HepG2 (cell line): ENCODE measurements around the gene RAPGEF2. TPM values are rescaled to one million over a fixed set of nuclear protein-coding genes. Genes with fewer than 3 reads are reported as not detected.

Source experiments
- ATAC-seq: fragments of 200-7000 bp; cut with Tn5 transposase; 3 replicates; pipeline ENCODE4 v1.9.1; 2020; ENCODE audit warnings: mild to moderate bottlenecking, moderate library complexity
- BruUV-seq: library from RNA; stranded (reverse); fragments of 400-500 nt; replicated peaks from 2 replicates; lab custom pipeline; 2021; lab: Mats Ljungman, UMichigan
- CTCF ChIA-PET: fragments of 300-600 bp; formaldehyde crosslinking; extraction: SDS; loops from one replicate; lab custom pipeline; 2021; ENCODE audit warnings: low total read pairs, inconsistent platforms, low intra/inter-chr PET ratio; lab: Yijun Ruan, JAX
- POLR2A ChIA-PET: fragments of 350-600 bp; sonication (Branson Sonifier 250); formaldehyde crosslinking; loops from one replicate; lab custom pipeline; 2020; ENCODE audit warnings: antibody characterized with exemption, inconsistent platforms; lab: Yijun Ruan, JAX
- DNase-seq: peaks from one replicate; pipeline ENCODE4 v3.0.0-alpha.2; 2015; ENCODE audit warnings: low spot score
- FAIRE-seq: peaks from 3 replicates; lab custom pipeline; 2011; peaks lifted over from hg19 to GRCh38; lab: Jason Lieb, UNC
- H2AFZ ChIP-seq: one replicate; pipeline ENCODE4 v1.6.1; 2011; ENCODE audit warnings: low read length, inconsistent platforms
- H3K27ac ChIP-seq: fragments of 300-600 bp; 3 replicates; pipeline ENCODE4 v1.8.0; 2011; ENCODE audit warnings: mixed run types, mild to moderate bottlenecking, mixed read lengths, low read length, inconsistent platforms; ENCODE audit not compliant: insufficient read depth; ENCODE audit errors: extremely low read length
- H3K27me3 ChIP-seq, 2 experiments: fragments of 200-600 bp in 1 of 2; 2 replicates in 1 of 2; 3 replicates in 1 of 2; pipeline versions ENCODE4 v1.6.0 to v1.8.0; 2011; ENCODE audit warnings: low read length in 2 of 2, mild to moderate bottlenecking in 2 of 2, moderate library complexity in 2 of 2, inconsistent platforms in 1 of 2; ENCODE audit not compliant: insufficient read depth in 2 of 2, control insufficient read depth in 1 of 2
- H3K36me3 ChIP-seq, 2 experiments: fragments of 200-600 bp in 1 of 2; replicated peaks in 1 of 2; 2 replicates in 1 of 2; 3 replicates in 1 of 2; pipeline versions ENCODE4 v1.5.1 to v1.8.0; 2011; ENCODE audit warnings: low read length in 2 of 2, inconsistent platforms in 1 of 2; ENCODE audit not compliant: insufficient read depth in 2 of 2, control insufficient read depth in 1 of 2
- H3K4me1 ChIP-seq: 2 replicates; pipeline ENCODE4 v1.5.1; 2012; ENCODE audit warnings: low read length, inconsistent platforms; ENCODE audit not compliant: insufficient read depth
- H3K4me2 ChIP-seq: 2 replicates; pipeline ENCODE4 v1.6.0; 2011; ENCODE audit warnings: low read depth, low read length, inconsistent platforms
- H3K4me3 ChIP-seq, 3 experiments: fragments of 200-600 bp in 1 of 3; sonication (generic), shearing (Covaris generic) in 1 of 3; replicated peaks in 1 of 3; 2 replicates each; pipeline ENCODE4 v1.5.1; 2011 to 2016; ENCODE audit warnings: low read length in 3 of 3, inconsistent platforms in 2 of 3, low read depth in 2 of 3, mild to moderate bottlenecking in 2 of 3, control low read depth in 1 of 3, mixed read lengths in 1 of 3; ENCODE audit not compliant: insufficient read depth in 1 of 3
- H3K79me2 ChIP-seq: one replicate; pipeline ENCODE4 v1.6.1; 2011; ENCODE audit warnings: low read length, inconsistent platforms; ENCODE audit not compliant: insufficient read depth
- H3K9ac ChIP-seq: 2 replicates; pipeline ENCODE4 v1.6.0; 2011; ENCODE audit warnings: mild to moderate bottlenecking, low read depth, low read length, inconsistent platforms; ENCODE audit not compliant: insufficient read depth
- H3K9me3 ChIP-seq: 2 replicates; pipeline ENCODE4 v1.5.1; 2012; ENCODE audit warnings: mild to moderate bottlenecking, low read length
- H4K20me1 ChIP-seq: 2 replicates; pipeline ENCODE4 v1.6.0; 2011; ENCODE audit warnings: inconsistent platforms, mild to moderate bottlenecking, low read length, moderate library complexity; ENCODE audit not compliant: insufficient read depth
- ATF1 ChIP-seq: IDR thresholded peaks from 2 replicates; pipeline ENCODE4 v1.6.1; 2016; ENCODE audit warnings: mild to moderate bottlenecking, control low read depth
- CBFB ChIP-seq: sonication (generic); formaldehyde crosslinking; IDR thresholded peaks from 2 replicates; pipeline ENCODE4 v1.4.0; 2020; ENCODE audit warnings: missing genetic modification reagents
- DMAP1 ChIP-seq: IDR thresholded peaks from 2 replicates; pipeline ENCODE4 v1.6.1; 2016
- ISX ChIP-seq: sonication (generic); formaldehyde crosslinking; conservative IDR thresholded peaks from 2 replicates; pipeline ENCODE4 v1.5.0; 2020; ENCODE audit warnings: missing genetic modification reagents
- KDM5A ChIP-seq: fragments of 200-600 bp; sonication (generic); IDR thresholded peaks from 2 replicates; pipeline ENCODE4 v1.7.0; 2018; ENCODE audit warnings: antibody characterized with exemption, mild to moderate bottlenecking, low read length, borderline replicate concordance
- RELA ChIP-seq: sonication (generic); formaldehyde crosslinking; IDR thresholded peaks from 2 replicates; pipeline ENCODE4 v1.4.0; 2020; ENCODE audit warnings: missing genetic modification reagents
- REXO4 ChIP-seq: sonication (generic); formaldehyde crosslinking; IDR thresholded peaks from 2 replicates; pipeline ENCODE4 v1.8.0; 2022; ENCODE audit warnings: missing genetic modification reagents, mild to moderate bottlenecking, borderline replicate concordance
- SALL2 ChIP-seq: sonication (generic); formaldehyde crosslinking; IDR thresholded peaks from 2 replicates; pipeline ENCODE4 v1.8.1; 2023; ENCODE audit warnings: mild to moderate bottlenecking, missing genetic modification reagents, inconsistent platforms
- TOE1 ChIP-seq: sonication (generic); formaldehyde crosslinking; IDR thresholded peaks from 2 replicates; pipeline ENCODE4 v1.4.0; 2020; ENCODE audit warnings: mild to moderate bottlenecking, missing genetic modification reagents
- ZBTB38 ChIP-seq: sonication (generic); formaldehyde crosslinking; IDR thresholded peaks from 2 replicates; pipeline ENCODE4 v1.5.1; 2020; ENCODE audit warnings: mild to moderate bottlenecking, missing genetic modification reagents
- ZEB1 ChIP-seq: IDR thresholded peaks from 2 replicates; pipeline ENCODE4 v1.6.1; 2012; ENCODE audit warnings: mild to moderate bottlenecking, low read depth, inconsistent platforms; ENCODE audit not compliant: insufficient replicate concordance
- ZNF337 ChIP-seq: sonication (generic); formaldehyde crosslinking; IDR thresholded peaks from 2 replicates; pipeline ENCODE4 v1.5.1; 2020; ENCODE audit warnings: missing genetic modification reagents, low read depth, mild to moderate bottlenecking, borderline replicate concordance
- ZNF382 ChIP-seq: sonication (generic); formaldehyde crosslinking; IDR thresholded peaks from 2 replicates; pipeline ENCODE4 v1.5.0; 2020; ENCODE audit warnings: missing genetic modification reagents, mild to moderate bottlenecking, borderline replicate concordance
- ZNF672 ChIP-seq: sonication (generic); formaldehyde crosslinking; IDR thresholded peaks from 2 replicates; pipeline ENCODE4 v1.8.1; 2022; ENCODE audit warnings: missing genetic modification reagents
- WGBS: methylation state at CpG from one replicate; pipeline ENCODE4 v1.1.6; 2017; ENCODE audit warnings: low lambda C conversion rate; 5-methylcytosine and 5-hydroxymethylcytosine counted together
- in situ Hi-C: cut with HindIII; loops from 2 replicates; pipeline ENCODE4 v1.10.0; 2017; ENCODE audit warnings: low pct_unique_long_range_greater_than_20kb; ENCODE audit not compliant: extremely low pct_ligation_motif_present
- intact Hi-C: fragments of 100-400 bp; cut with micrococcal nuclease; formaldehyde crosslinking; loops from one replicate; pipeline ENCODE4 v1.10.0; 2022; ENCODE audit not compliant: unreplicated experiment
- polyA plus RNA-seq, 8 experiments: library from polyadenylated mRNA; depleted of rRNA in 3 of 8; stranded (reverse) in 7 of 8; unstranded in 1 of 8; fragments of >200 nt; fragmentation: Illumina TruSeq in 4 of 8; extraction: Trizol in 4 of 8; gene quantifications; 2 replicates each; pipeline versions ENCODE4 v1.2.1 to v1.2.3, GENCODE V29; 2011 to 2016; ENCODE audit warnings: low read depth in 4 of 8, missing spikeins in 1 of 8, mixed read lengths in 1 of 8; ENCODE audit not compliant: insufficient read depth in 1 of 8
- total RNA-seq, 5 experiments: library from RNA; depleted of rRNA; stranded (reverse); fragments of >200 nt; fragmentation: Illumina TruSeq; extraction: Trizol; gene quantifications; 2 replicates each; pipeline ENCODE4 v1.2.3, GENCODE V29; 2016; ENCODE audit warnings: low read depth in 1 of 5
- TF ChIP-seq, protein P1 (sequence below): sonication (generic); formaldehyde crosslinking; IDR thresholded peaks from 2 replicates; pipeline ENCODE4 v1.8.1; 2023; ENCODE audit warnings: mild to moderate bottlenecking, missing genetic modification reagents
- TF ChIP-seq, protein P2 (sequence below): sonication (generic); formaldehyde crosslinking; IDR thresholded peaks from 2 replicates; pipeline ENCODE4 v1.9.0; 2021; ENCODE audit warnings: mild to moderate bottlenecking, missing genetic modification reagents
- TF ChIP-seq, protein P3 (sequence below): sonication (generic); formaldehyde crosslinking; IDR thresholded peaks from 2 replicates; pipeline ENCODE4 v1.8.0; 2022; ENCODE audit warnings: mild to moderate bottlenecking, missing genetic modification reagents, moderate library complexity

Gene RAPGEF2
- total and polyA plus RNA-seq, 2 of the 13 experiments (the other 11 are each of a cell fraction or from before 2014, with no cell fraction given) = 19.2 to 23.0 TPM

DNA sequence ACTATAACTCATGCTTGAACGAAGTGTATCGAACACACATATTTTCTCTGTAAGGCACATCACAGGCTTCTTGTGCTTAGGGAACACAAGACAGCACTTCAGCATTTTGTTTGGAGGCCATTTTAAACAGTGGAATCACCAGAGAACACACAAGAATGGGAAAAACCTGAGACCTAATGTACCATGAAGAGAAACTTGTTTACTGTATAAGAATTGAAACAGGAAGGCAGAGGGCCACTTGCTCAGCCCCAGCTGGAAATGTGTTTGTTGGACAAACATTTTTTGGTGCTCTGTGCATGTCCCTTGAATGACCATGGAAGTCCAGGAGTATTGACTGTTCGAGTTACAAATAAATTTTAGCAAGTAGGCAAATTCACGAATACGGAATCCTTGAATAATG is 47.5 kb downstream of the RAPGEF2 start:
- intact Hi-C loops = no loop called here
- BruUV-seq = no TSS peak
- Histone ChIP-seq H3K9ac (no peak overlapping the region), H3K4me1 (peaks cover 11% of the 10 kb centered on the region), H3K4me2 (no peak overlapping the region), H3K9me3 (no peaks in the 10 kb centered on the region), H3K36me3 (no peaks in the 10 kb centered on the region), H3K27me3 (no peaks in the 10 kb centered on the region), H3K27ac (no peak overlapping the region), H4K20me1 (no peaks in the 10 kb centered on the region), H3K4me3 (no peak overlapping the region), H3K79me2 (peaks cover 27% of the 10 kb centered on the region), H2AFZ (no peak overlapping the region)
- POLR2A ChIA-PET = no interaction called here
- in situ Hi-C loops = no loop called here
- CTCF ChIA-PET = no interaction called here
- FAIRE-seq = no peak
- 75% methylated on average over 5 of the region's 5 CpGs for WGBS
- ATAC-seq = peak; percentile 42; the same call in 2 of the 3 replicates
- no peak for DNase-seq
- TF ChIP-seq ZNF672 (CRISPR knock-in tag) = no peak
- no peak for TF ChIP-seq CBFB (CRISPR knock-in tag)
- TF ChIP-seq, protein P1, sequence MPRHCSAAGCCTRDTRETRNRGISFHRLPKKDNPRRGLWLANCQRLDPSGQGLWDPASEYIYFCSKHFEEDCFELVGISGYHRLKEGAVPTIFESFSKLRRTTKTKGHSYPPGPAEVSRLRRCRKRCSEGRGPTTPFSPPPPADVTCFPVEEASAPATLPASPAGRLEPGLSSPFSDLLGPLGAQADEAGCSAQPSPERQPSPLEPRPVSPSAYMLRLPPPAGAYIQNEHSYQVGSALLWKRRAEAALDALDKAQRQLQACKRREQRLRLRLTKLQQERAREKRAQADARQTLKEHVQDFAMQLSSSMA (CRISPR knock-in tag) = no peak
- no peak for TF ChIP-seq TOE1 (CRISPR knock-in tag)
- TF ChIP-seq, protein P2, sequence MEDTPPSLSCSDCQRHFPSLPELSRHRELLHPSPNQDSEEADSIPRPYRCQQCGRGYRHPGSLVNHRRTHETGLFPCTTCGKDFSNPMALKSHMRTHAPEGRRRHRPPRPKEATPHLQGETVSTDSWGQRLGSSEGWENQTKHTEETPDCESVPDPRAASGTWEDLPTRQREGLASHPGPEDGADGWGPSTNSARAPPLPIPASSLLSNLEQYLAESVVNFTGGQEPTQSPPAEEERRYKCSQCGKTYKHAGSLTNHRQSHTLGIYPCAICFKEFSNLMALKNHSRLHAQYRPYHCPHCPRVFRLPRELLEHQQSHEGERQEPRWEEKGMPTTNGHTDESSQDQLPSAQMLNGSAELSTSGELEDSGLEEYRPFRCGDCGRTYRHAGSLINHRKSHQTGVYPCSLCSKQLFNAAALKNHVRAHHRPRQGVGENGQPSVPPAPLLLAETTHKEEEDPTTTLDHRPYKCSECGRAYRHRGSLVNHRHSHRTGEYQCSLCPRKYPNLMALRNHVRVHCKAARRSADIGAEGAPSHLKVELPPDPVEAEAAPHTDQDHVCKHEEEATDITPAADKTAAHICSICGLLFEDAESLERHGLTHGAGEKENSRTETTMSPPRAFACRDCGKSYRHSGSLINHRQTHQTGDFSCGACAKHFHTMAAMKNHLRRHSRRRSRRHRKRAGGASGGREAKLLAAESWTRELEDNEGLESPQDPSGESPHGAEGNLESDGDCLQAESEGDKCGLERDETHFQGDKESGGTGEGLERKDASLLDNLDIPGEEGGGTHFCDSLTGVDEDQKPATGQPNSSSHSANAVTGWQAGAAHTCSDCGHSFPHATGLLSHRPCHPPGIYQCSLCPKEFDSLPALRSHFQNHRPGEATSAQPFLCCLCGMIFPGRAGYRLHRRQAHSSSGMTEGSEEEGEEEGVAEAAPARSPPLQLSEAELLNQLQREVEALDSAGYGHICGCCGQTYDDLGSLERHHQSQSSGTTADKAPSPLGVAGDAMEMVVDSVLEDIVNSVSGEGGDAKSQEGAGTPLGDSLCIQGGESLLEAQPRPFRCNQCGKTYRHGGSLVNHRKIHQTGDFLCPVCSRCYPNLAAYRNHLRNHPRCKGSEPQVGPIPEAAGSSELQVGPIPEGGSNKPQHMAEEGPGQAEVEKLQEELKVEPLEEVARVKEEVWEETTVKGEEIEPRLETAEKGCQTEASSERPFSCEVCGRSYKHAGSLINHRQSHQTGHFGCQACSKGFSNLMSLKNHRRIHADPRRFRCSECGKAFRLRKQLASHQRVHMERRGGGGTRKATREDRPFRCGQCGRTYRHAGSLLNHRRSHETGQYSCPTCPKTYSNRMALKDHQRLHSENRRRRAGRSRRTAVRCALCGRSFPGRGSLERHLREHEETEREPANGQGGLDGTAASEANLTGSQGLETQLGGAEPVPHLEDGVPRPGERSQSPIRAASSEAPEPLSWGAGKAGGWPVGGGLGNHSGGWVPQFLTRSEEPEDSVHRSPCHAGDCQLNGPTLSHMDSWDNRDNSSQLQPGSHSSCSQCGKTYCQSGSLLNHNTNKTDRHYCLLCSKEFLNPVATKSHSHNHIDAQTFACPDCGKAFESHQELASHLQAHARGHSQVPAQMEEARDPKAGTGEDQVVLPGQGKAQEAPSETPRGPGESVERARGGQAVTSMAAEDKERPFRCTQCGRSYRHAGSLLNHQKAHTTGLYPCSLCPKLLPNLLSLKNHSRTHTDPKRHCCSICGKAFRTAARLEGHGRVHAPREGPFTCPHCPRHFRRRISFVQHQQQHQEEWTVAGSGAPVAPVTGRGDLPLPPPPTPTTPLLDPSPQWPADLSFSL (CRISPR knock-in tag) = no peak
- TF ChIP-seq ZBTB38 (CRISPR knock-in tag) = no peak
- no peak for TF ChIP-seq DMAP1 (CRISPR knock-in tag)
- TF ChIP-seq ZNF337 (CRISPR knock-in tag) = no peak
- TF ChIP-seq RELA (CRISPR knock-in tag) = no peak
- TF ChIP-seq ZEB1 = no peak
- TF ChIP-seq KDM5A = no peak
- no peak for TF ChIP-seq REXO4 (CRISPR knock-in tag)
- TF ChIP-seq SALL2 = no peak
- no peak for TF ChIP-seq ISX (CRISPR knock-in tag)
- no peak for TF ChIP-seq ATF1 (CRISPR knock-in tag)
- TF ChIP-seq, protein P3, sequence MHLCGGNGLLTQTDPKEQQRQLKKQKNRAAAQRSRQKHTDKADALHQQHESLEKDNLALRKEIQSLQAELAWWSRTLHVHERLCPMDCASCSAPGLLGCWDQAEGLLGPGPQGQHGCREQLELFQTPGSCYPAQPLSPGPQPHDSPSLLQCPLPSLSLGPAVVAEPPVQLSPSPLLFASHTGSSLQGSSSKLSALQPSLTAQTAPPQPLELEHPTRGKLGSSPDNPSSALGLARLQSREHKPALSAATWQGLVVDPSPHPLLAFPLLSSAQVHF (CRISPR knock-in tag) = no peak
- no peak for TF ChIP-seq ZNF382 (CRISPR knock-in tag)
